ENCODE measurements around the gene CREBBP. TPM values are rescaled to one million over a fixed set of nuclear protein-coding genes. Genes with fewer than 3 reads are reported as not detected.

CREBBP gene
- total RNA-seq, 2 donors from 2014 or later: 35.3 to 57.7 TPM

- Histone ChIP-seq H3K36me3 (replicated peaks in 1 of 2; ENCODE audit: insufficient read depth in 1 of 2, low read depth in 2 of 2) (peaks cover 0 to 18% of the 10 kb centered on the region in 2 donors), H3K27ac (no peak overlapping the region), H3K27me3 (no peaks in the 10 kb centered on the region), H3K4me1 (peaks cover 9% of the 10 kb centered on the region), H3K4me3 (no peak overlapping the region), H3K9me3 (no peaks in the 10 kb centered on the region)
- no peak for DNase-seq
- intact Hi-C loops (cut with DNase I): no loop called here
- no peak for ATAC-seq
- WGBS, 2 donors: 91 to 93% methylated on average over 12 of the region's 12 CpGs
- TF ChIP-seq POLR2A (IDR thresholded peaks at IDR 0.05) (no peak), CTCF (IDR thresholded peaks at IDR 0.05) (no peak)
These were observed 88.0 kb downstream of the CREBBP start for GRCh38 chr16:3792472-3793012.

GRCh38 chr16:3791701-3792100 is 88.8 kb downstream of the CREBBP start:
- ATAC-seq (no peak), DNase-seq (no peak)
- Histone ChIP-seq H3K4me1 (peaks cover 9% of the 10 kb centered on the region), H3K36me3 (replicated peaks in 1 of 2; ENCODE audit: insufficient read depth in 1 of 2, low read depth in 2 of 2) (peaks cover 0 to 18% of the 10 kb centered on the region in 2 donors), H3K9me3 (no peaks in the 10 kb centered on the region), H3K4me3 (no peak overlapping the region), H3K27ac (no peak overlapping the region), H3K27me3 (no peaks in the 10 kb centered on the region)
- WGBS, 2 donors: 91 to 96% methylated on average over 8 of the region's 8 CpGs
- intact Hi-C loops (cut with DNase I): no loop called here
- TF ChIP-seq CTCF (IDR thresholded peaks at IDR 0.05) (no peak), POLR2A (IDR thresholded peaks at IDR 0.05) (no peak)

- Histone ChIP-seq H3K27me3 (no peaks in the 10 kb centered on the region), H3K36me3 (replicated peaks in 1 of 2; ENCODE audit: insufficient read depth in 1 of 2, low read depth in 2 of 2) (peaks cover 0 to 21% of the 10 kb centered on the region in 2 donors), H3K27ac (no peak overlapping the region), H3K4me1 (no peaks in the 10 kb centered on the region), H3K9me3 (no peaks in the 10 kb centered on the region), H3K4me3 (no peak overlapping the region)
- ATAC-seq: no peak
- intact Hi-C loops (cut with DNase I): loop anchor here (10.0 kb wide), 1 partner anchor 85 kb away; no protein-coding TSS in a partner anchor
- 79 to 92% methylated on average over 8 of the region's 8 CpGs for WGBS, 2 donors
- TF ChIP-seq CTCF (IDR thresholded peaks at IDR 0.05) (no peak), POLR2A (IDR thresholded peaks at IDR 0.05) (no peak)
- DNase-seq: no peak
These were observed 91.0 kb downstream of the CREBBP start for GRCh38 chr16:3789375-3790099.

GRCh38 chr16:3788711-3789374 is 91.7 kb downstream of the CREBBP start:
- Histone ChIP-seq H3K4me3 (no peak overlapping the region), H3K4me1 (no peaks in the 10 kb centered on the region), H3K36me3 (replicated peaks in 1 of 2; ENCODE audit: insufficient read depth in 1 of 2, low read depth in 2 of 2) (peaks cover 0 to 23% of the 10 kb centered on the region in 2 donors), H3K9me3 (no peaks in the 10 kb centered on the region), H3K27ac (no peak overlapping the region), H3K27me3 (no peaks in the 10 kb centered on the region)
- no peak for TF ChIP-seq CTCF (IDR thresholded peaks at IDR 0.05)
- TF ChIP-seq POLR2A (IDR thresholded peaks at IDR 0.05): no peak
- no peak for ATAC-seq
- WGBS, 2 donors: 70% methylated on average over 9 of the region's 9 CpGs
- intact Hi-C loops (cut with DNase I): loop anchor here (10.0 kb wide), 1 partner anchor 86 kb away; no protein-coding TSS in a partner anchor
- DNase-seq: no peak
